Endodermal cell (in vitro differentiated cells): ENCODE measurements around the gene DOK3. TPM values are rescaled to one million over a fixed set of nuclear protein-coding genes. Genes with fewer than 3 reads are reported as not detected.
A peak's percentile ranks its signal among the peaks of the same experiment; 100 is the strongest.

Source experiments
- DNase-seq: peaks from one replicate; pipeline ENCODE4 v3.0.0-alpha.2; 2017
- H3K27ac ChIP-seq: 2 replicates; pipeline ENCODE4 v1.5.1; 2013; ENCODE audit warnings: mild to moderate bottlenecking, low read depth, low read length, moderate library complexity
- H3K27me3 ChIP-seq: 2 replicates; pipeline ENCODE4 v1.6.1; 2013; ENCODE audit warnings: mild to moderate bottlenecking, low read length, moderate library complexity; ENCODE audit not compliant: insufficient read depth, control insufficient read depth, poor library complexity, severe bottlenecking
- H3K36me3 ChIP-seq: 2 replicates; pipeline ENCODE4 v1.7.0; 2013; ENCODE audit warnings: mild to moderate bottlenecking, low read length, moderate library complexity; ENCODE audit not compliant: control insufficient read depth, insufficient read depth
- H3K4me1 ChIP-seq: one replicate; pipeline ENCODE4 v1.7.0; 2013; ENCODE audit warnings: low read length; ENCODE audit not compliant: control insufficient read depth, insufficient read depth
- H3K4me3 ChIP-seq: 2 replicates; pipeline ENCODE4 v1.5.1; 2013; ENCODE audit warnings: mild to moderate bottlenecking, low read length, moderate library complexity
- H3K9ac ChIP-seq: 2 replicates; pipeline ENCODE4 v1.6.1; 2013; ENCODE audit warnings: mild to moderate bottlenecking, low read length, moderate library complexity; ENCODE audit not compliant: poor library complexity, severe bottlenecking; ENCODE audit errors: extremely low read depth
- H3K9me3 ChIP-seq: 2 replicates; pipeline ENCODE4 v1.6.1; 2013; ENCODE audit warnings: mild to moderate bottlenecking, low read length, moderate library complexity; ENCODE audit not compliant: control insufficient read depth
- H3K27ac Mint-ChIP-seq: 2 replicates; pipeline ENCODE4 v1.8.0; 2020; ENCODE audit warnings: mixed read lengths
- H3K27me3 Mint-ChIP-seq: 2 replicates; pipeline ENCODE4 v1.8.0; 2021; ENCODE audit warnings: mild to moderate bottlenecking, mixed read lengths; ENCODE audit not compliant: insufficient read depth
- H3K36me3 Mint-ChIP-seq: 2 replicates; pipeline ENCODE4 v1.8.0; 2020; ENCODE audit warnings: low read depth, mixed read lengths
- H3K4me1 Mint-ChIP-seq: 2 replicates; pipeline ENCODE4 v1.8.0; 2020; ENCODE audit warnings: mixed read lengths
- H3K4me3 Mint-ChIP-seq: 2 replicates; pipeline ENCODE4 v1.8.0; 2020; ENCODE audit warnings: mild to moderate bottlenecking, moderate library complexity, mixed read lengths
- H3K9me3 Mint-ChIP-seq: 2 replicates; pipeline ENCODE4 v1.8.0; 2020; ENCODE audit warnings: mild to moderate bottlenecking, mixed read lengths
- WGBS, 2 experiments: methylation state at CpG; one replicate each; pipeline versions ENCODE4 v1.1.5 to v1.1.7; 2013; ENCODE audit warnings: missing lambda C conversion rate in 2 of 2, mixed read lengths in 1 of 2; ENCODE audit not compliant: insufficient coverage in 1 of 2, insufficient read length in 1 of 2; 5-methylcytosine and 5-hydroxymethylcytosine counted together
- total RNA-seq, 2 donors: library from RNA; stranded (reverse); fragmentation: NEBNext Ultra II Directional in 1 of 2; extraction: Animal tissue kit (Norgen Biotek cat#: 25700) in 1 of 2; gene quantifications; 2 replicates in 1 of 2; 3 replicates in 1 of 2; pipeline ENCODE4 v1.2.1, GENCODE V29; 2021
- TF ChIP-seq, protein P1 (sequence below): fragments of 200-600 bp; sonication (generic); conservative IDR thresholded peaks from 2 replicates; pipeline ENCODE4 v1.5.0; 2021; ENCODE audit warnings: antibody characterized with exemption, mild to moderate bottlenecking

DOK3 gene
- total RNA-seq, 2 donors from 2014 or later = 2.1 to 7.7 TPM

DNA sequence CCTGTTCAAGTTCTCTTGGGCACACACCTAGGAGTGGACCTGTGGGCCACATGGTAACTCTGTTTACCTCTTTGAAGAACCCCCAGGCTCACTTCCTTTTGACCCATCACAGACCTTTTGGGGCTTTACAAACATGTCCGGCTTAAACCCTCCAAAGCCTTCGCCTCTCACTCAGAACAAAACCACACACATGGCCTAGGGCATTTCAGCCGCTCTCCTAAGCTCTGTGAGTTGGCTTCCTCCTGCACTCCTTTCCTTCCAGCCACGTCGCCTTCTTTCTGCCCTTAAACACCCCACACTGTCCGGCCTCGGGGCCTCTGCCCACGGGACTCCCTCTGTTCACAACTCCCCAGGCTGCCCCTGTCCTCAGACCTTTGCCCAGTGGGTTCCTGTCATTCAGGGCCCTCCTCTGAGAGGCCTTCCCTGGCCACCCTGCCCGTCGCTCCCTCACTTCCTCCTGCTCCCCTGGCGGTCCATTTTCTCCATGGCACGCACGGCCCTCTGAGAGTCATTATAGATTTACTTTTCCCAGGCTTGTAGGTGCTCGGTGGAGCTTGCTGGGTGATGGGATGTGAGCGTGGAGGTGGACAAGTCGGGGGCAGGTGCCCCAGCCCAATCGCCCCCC is 1.9 kb downstream of the DOK3 start:
- Mint-ChIP-seq H3K4me1 (peaks cover 5% of the 10 kb centered on the region), H3K27ac (peak overlapping the region; percentile 33), H3K36me3 (peaks cover 22% of the 10 kb centered on the region), H3K27me3 (no peaks in the 10 kb centered on the region), H3K9me3 (no peaks in the 10 kb centered on the region), H3K4me3 (no peak overlapping the region)
- Histone ChIP-seq H3K36me3 (peaks cover 32% of the 10 kb centered on the region), H3K9ac (no peak overlapping the region), H3K4me1 (peaks cover 4% of the 10 kb centered on the region), H3K27me3 (no peaks in the 10 kb centered on the region), H3K9me3 (no peaks in the 10 kb centered on the region), H3K27ac (no peak overlapping the region), H3K4me3 (no peak overlapping the region)
- 93 to 96% methylated on average over 7 to 17 of the region's 17 CpGs for WGBS, 2 experiments
- TF ChIP-seq, protein P1, sequence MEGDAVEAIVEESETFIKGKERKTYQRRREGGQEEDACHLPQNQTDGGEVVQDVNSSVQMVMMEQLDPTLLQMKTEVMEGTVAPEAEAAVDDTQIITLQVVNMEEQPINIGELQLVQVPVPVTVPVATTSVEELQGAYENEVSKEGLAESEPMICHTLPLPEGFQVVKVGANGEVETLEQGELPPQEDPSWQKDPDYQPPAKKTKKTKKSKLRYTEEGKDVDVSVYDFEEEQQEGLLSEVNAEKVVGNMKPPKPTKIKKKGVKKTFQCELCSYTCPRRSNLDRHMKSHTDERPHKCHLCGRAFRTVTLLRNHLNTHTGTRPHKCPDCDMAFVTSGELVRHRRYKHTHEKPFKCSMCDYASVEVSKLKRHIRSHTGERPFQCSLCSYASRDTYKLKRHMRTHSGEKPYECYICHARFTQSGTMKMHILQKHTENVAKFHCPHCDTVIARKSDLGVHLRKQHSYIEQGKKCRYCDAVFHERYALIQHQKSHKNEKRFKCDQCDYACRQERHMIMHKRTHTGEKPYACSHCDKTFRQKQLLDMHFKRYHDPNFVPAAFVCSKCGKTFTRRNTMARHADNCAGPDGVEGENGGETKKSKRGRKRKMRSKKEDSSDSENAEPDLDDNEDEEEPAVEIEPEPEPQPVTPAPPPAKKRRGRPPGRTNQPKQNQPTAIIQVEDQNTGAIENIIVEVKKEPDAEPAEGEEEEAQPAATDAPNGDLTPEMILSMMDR = no peak
- DNase-seq = no peak

DNA sequence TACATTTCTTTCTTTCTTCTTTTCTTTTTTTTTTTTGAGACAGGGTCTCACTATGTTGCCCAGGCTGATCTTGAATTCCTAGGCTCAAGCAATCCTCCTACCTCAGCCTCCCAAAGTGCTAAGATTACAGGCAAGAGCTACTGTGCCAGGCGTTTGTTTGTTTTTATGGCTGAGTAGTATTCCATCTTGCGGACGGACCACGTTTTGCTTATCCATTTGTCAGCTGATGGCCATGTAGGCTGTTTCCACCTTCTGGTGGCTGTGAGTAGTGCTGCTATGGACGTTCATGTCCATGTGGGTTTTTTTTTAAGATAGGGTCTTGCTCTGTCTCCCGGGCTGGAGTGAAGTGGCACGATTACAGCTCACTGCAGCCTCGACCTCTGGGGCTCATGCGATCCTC is 2.5 kb downstream of the DOK3 start:
- H3K4me3 Mint-ChIP-seq = no peak overlapping the region
- H3K36me3 Mint-ChIP-seq = peaks cover 22% of the 10 kb centered on the region
- H3K4me1 Mint-ChIP-seq = peaks cover 5% of the 10 kb centered on the region
- no peak overlapping the region for H3K27ac ChIP-seq
- TF ChIP-seq, protein P1 = peak; percentile 57
- peaks cover 4% of the 10 kb centered on the region for H3K4me1 ChIP-seq
- no peak overlapping the region for H3K4me3 ChIP-seq
- 90 to 96% methylated on average over 8 to 9 of the region's 9 CpGs for WGBS, 2 experiments
- no peaks in the 10 kb centered on the region for H3K9me3 Mint-ChIP-seq
- no peak for DNase-seq
- no peak overlapping the region for H3K9ac ChIP-seq
- H3K27me3 Mint-ChIP-seq = no peaks in the 10 kb centered on the region
- no peak overlapping the region for H3K27ac Mint-ChIP-seq
- H3K9me3 ChIP-seq = no peaks in the 10 kb centered on the region
- peaks cover 26% of the 10 kb centered on the region for H3K36me3 ChIP-seq
- H3K27me3 ChIP-seq = no peaks in the 10 kb centered on the region

DNA sequence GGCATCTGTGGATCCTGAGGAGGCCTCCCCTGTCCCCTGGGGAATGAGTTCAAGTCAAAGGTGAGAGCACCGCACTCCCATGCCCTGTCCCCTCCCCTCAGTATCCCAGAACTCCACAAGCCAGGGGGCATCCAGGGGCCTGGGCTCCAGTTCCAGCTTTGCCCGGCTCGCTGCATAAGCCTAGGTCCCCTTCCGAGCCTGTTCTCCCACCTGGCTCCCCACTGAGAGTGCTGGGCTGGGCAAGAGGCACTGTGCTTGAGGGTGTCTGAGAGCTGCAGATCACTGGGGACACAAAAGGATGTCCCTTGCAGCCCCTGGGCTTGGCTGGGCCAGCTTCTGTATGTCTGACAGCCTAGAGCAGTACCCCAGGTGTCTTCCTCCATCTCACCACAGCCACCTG is 4.6 kb downstream of the DOK3 start:
- no peak overlapping the region for H3K4me3 Mint-ChIP-seq
- Histone ChIP-seq H3K27me3 (no peaks in the 10 kb centered on the region), H3K27ac (no peak overlapping the region), H3K4me3 (no peak overlapping the region), H3K4me1 (peaks cover 4% of the 10 kb centered on the region), H3K9me3 (no peaks in the 10 kb centered on the region), H3K36me3 (peaks cover 8% of the 10 kb centered on the region), H3K9ac (no peak overlapping the region)
- peaks cover 10% of the 10 kb centered on the region for H3K36me3 Mint-ChIP-seq
- TF ChIP-seq, protein P1 = no peak
- WGBS, 2 experiments = 93% methylated on average over 4 of the region's 4 CpGs; no CpG with 5 or more reads in 1 of the 2 experiments
- no peak overlapping the region for H3K27ac Mint-ChIP-seq
- DNase-seq = no peak
- H3K4me1 Mint-ChIP-seq = peaks cover 5% of the 10 kb centered on the region
- H3K27me3 Mint-ChIP-seq = peaks cover 6% of the 10 kb centered on the region
- H3K9me3 Mint-ChIP-seq = no peaks in the 10 kb centered on the region
